Nephron progenitor cell (in vitro differentiated cells): ENCODE results near the gene EAF2.

ENCODE experiments used
- DNase-seq: peaks from one replicate; pipeline ENCODE4 v3.0.0; 2021
- H3K27ac Mint-ChIP-seq: 2 replicates; pipeline ENCODE4 v1.8.0; 2021; ENCODE audit warnings: mild to moderate bottlenecking, moderate library complexity, mixed read lengths
- H3K27me3 Mint-ChIP-seq: 2 replicates; pipeline ENCODE4 v1.8.0; 2021; ENCODE audit warnings: mild to moderate bottlenecking, low read depth, mixed read lengths; ENCODE audit not compliant: poor library complexity
- H3K36me3 Mint-ChIP-seq: 2 replicates; pipeline ENCODE4 v1.8.0; 2021; ENCODE audit warnings: low read depth, mixed read lengths
- H3K4me1 Mint-ChIP-seq: 2 replicates; pipeline ENCODE4 v1.8.0; 2021; ENCODE audit warnings: mixed read lengths
- H3K4me3 Mint-ChIP-seq: 2 replicates; pipeline ENCODE4 v1.8.0; 2021; ENCODE audit warnings: mild to moderate bottlenecking, moderate library complexity, mixed read lengths
- H3K9me3 Mint-ChIP-seq: 2 replicates; pipeline ENCODE4 v1.8.0; 2021; ENCODE audit warnings: mild to moderate bottlenecking, moderate library complexity, mixed read lengths
- CTCF ChIP-seq: fragments of 200-600 bp; sonication (generic); IDR thresholded peaks from 2 replicates; pipeline ENCODE4 v1.5.0; 2021; ENCODE audit warnings: antibody characterized with exemption

The EAF2 gene

GRCh38 chr3:121885386-121885785, 50.4 kb downstream of the EAF2 start:
- TF ChIP-seq CTCF: no peak
- no peak overlapping the region for H3K4me3 Mint-ChIP-seq
- no peak for DNase-seq
- no peaks in the 10 kb centered on the region for H3K4me1 Mint-ChIP-seq
- H3K9me3 Mint-ChIP-seq: no peaks in the 10 kb centered on the region
- no peak overlapping the region for H3K27ac Mint-ChIP-seq
- H3K27me3 Mint-ChIP-seq: no peaks in the 10 kb centered on the region
- H3K36me3 Mint-ChIP-seq: no peaks in the 10 kb centered on the region

DNA sequence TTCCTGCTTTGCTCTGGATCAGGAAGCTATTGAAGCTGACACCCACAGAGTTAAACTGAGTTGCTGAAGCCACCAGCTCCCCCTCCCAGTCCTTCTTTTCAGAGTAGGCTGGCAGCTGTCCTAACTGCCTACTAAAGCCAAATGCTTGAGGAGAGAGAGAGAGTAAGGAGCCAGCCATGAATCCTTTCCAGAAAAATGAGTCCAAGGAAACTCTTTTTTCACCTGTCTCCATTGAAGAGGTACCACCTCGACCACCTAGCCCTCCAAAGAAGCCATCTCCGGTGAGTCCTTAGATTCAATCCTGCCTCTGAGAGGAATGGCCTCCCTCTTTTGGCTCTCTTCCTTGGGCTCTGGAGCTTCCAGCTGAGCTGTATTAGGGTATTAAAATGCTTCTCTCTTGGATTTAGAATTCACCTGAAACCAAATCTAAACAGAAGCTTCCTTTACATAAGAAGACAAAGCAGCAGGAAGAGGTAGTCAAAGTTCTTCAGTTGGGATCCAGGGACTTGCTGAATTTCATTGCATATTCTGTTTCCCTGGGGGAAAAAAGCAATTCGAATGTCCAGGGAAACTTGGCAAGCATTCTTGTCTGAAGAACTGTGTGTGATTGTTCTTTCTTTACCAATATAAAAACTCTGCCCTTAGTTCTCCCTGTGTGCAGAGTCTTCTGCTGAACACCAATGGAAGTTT, 59.4 kb downstream of the EAF2 start, which contains the start of gene SLC15A2:
Gene SLC15A2 (plus strand): TSS at position 101 of the 690 bp plus-strand sequence. CDS start 76 bp downstream, at position 177.
- Mint-ChIP-seq H3K4me1 (no peaks in the 10 kb centered on the region), H3K36me3 (no peaks in the 10 kb centered on the region), H3K4me3 (no peak within 1 kb of the TSS), H3K27me3 (no peaks in the 10 kb centered on the region), H3K9me3 (no peaks in the 10 kb centered on the region), H3K27ac (no peak within 1 kb of the TSS)
- no peak for TF ChIP-seq CTCF
- DNase-seq: no peak

- Mint-ChIP-seq H3K4me1 (no peaks in the 10 kb centered on the region), H3K36me3 (no peaks in the 10 kb centered on the region), H3K9me3 (no peaks in the 10 kb centered on the region), H3K27me3 (no peaks in the 10 kb centered on the region), H3K4me3 (no peak overlapping the region), H3K27ac (no peak overlapping the region)
- TF ChIP-seq CTCF: no peak
- no peak for DNase-seq
Observed at GRCh38 chr3:121895121-121895520, 60.1 kb downstream of the EAF2 start.

- no peak for DNase-seq
- TF ChIP-seq CTCF: no peak
- H3K27me3 Mint-ChIP-seq: no peaks in the 10 kb centered on the region
- H3K36me3 Mint-ChIP-seq: no peaks in the 10 kb centered on the region
- no peaks in the 10 kb centered on the region for H3K4me1 Mint-ChIP-seq
- no peak overlapping the region for H3K27ac Mint-ChIP-seq
- H3K9me3 Mint-ChIP-seq: no peaks in the 10 kb centered on the region
- H3K4me3 Mint-ChIP-seq: no peak overlapping the region
Observed at GRCh38 chr3:121895736-121896135, 60.7 kb downstream of the EAF2 start.

- DNase-seq: no peak
- H3K4me3 Mint-ChIP-seq: no peak overlapping the region
- no peaks in the 10 kb centered on the region for H3K36me3 Mint-ChIP-seq
- H3K4me1 Mint-ChIP-seq: no peaks in the 10 kb centered on the region
- H3K27ac Mint-ChIP-seq: no peak overlapping the region
- H3K9me3 Mint-ChIP-seq: no peaks in the 10 kb centered on the region
- no peak for TF ChIP-seq CTCF
- no peaks in the 10 kb centered on the region for H3K27me3 Mint-ChIP-seq
Observed at GRCh38 chr3:121896823-121897222, 61.8 kb downstream of the EAF2 start.

DNA sequence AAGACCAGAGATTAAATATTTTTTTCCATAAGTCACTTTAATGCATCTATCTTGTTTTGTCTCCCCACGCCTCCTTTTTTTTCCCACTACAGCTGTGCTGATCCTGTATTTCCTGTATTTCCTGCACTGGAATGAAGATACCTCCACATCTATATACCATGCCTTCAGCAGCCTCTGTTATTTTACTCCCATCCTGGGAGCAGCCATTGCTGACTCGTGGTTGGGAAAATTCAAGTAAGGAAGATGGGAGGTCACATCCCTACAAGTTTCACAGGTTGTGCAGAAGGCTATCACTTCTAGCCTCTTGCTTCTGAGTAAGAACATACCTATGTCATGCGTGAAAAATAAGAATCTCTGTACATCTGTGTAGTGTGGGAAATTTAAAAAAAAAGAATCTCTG, 62.3 kb downstream of the EAF2 start:
- Mint-ChIP-seq H3K4me1 (no peaks in the 10 kb centered on the region), H3K4me3 (no peak overlapping the region), H3K9me3 (no peaks in the 10 kb centered on the region), H3K27ac (no peak overlapping the region), H3K27me3 (no peaks in the 10 kb centered on the region), H3K36me3 (no peaks in the 10 kb centered on the region)
- DNase-seq: no peak
- no peak for TF ChIP-seq CTCF
